ENCODE data around the gene AP4B1.

Gene AP4B1

DNA sequence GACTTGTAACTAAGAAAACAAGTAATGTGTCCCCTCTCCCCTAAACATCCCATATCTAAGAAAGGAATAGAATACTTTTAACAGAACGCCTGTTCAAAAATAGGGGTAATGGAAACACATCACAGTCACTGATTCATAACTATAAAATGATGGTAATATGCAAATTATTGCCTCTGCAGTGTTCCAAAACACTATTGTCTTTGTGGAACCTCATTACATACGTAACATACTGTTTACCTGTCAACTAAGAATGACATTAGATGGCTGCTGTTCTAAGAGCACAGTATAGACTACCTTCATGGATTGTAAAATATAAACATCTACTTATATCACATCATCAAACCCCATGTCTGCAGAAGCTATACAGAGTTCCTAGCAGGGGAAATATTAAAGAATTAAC is 13.8 kb downstream of the AP4B1 start:
- in situ Hi-C loops (cut with HindIII; ENCODE audit: low sequenced_read_pairs): no loop called here
- no peak for DNase-seq (ENCODE audit: low read depth)
- TF ChIP-seq, protein P1, sequence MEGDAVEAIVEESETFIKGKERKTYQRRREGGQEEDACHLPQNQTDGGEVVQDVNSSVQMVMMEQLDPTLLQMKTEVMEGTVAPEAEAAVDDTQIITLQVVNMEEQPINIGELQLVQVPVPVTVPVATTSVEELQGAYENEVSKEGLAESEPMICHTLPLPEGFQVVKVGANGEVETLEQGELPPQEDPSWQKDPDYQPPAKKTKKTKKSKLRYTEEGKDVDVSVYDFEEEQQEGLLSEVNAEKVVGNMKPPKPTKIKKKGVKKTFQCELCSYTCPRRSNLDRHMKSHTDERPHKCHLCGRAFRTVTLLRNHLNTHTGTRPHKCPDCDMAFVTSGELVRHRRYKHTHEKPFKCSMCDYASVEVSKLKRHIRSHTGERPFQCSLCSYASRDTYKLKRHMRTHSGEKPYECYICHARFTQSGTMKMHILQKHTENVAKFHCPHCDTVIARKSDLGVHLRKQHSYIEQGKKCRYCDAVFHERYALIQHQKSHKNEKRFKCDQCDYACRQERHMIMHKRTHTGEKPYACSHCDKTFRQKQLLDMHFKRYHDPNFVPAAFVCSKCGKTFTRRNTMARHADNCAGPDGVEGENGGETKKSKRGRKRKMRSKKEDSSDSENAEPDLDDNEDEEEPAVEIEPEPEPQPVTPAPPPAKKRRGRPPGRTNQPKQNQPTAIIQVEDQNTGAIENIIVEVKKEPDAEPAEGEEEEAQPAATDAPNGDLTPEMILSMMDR (IDR thresholded peaks at IDR 0.05; ENCODE audit: low read depth, low read length, missing control alignments): no peak
- H3K4me3 ChIP-seq (ENCODE audit: low read depth, low read length): no peak overlapping the region

DNA sequence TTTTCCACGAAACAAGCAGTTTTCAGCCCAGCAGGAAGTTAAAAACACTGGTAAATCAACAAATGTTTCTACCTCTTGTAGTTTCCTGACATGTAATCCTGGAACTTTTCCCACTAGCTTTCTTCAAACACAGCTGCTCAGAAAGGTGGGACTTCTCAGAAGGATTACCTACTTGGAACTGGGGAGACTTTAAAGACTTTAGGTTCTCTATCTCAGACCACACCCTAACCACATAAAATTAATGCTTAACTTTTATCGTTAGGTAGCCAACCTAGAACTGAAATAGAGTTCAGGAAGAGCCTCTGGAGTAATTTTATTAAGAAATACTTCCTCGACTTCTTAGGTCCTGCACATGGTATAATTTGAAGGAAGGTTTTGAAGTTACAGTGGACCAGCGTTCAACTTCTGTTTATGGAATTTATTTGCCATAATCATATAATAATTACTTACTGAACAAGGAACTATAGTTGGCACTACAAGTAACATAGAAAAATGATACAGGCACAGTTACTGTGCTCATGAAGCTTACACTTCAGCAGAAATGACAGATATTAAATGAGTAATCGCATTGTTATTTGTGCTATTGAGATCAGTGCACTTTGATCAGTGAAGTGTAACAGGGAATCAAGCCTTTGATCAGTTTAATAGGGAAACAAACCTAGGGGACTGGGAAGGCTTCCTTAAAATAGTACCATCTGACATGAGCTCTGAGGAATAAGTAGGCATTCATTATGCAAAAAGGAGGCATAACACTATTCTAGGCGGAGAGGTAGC is 17.0 kb downstream of the AP4B1 start, which contains the start of gene BCL2L15:
Gene BCL2L15, minus strand, starts transcription at position 180 of the 774 bp plus-strand sequence. CDS start 206 bp downstream, outside the sequence.
- in situ Hi-C loops (cut with HindIII; ENCODE audit: low sequenced_read_pairs): no loop called here
- H3K4me3 ChIP-seq (ENCODE audit: low read depth, low read length): no peak within 1 kb of the TSS
- no peak for DNase-seq (ENCODE audit: low read depth)
- TF ChIP-seq, protein P1 (IDR thresholded peaks at IDR 0.05; ENCODE audit: low read depth, low read length, missing control alignments): no peak

DNA sequence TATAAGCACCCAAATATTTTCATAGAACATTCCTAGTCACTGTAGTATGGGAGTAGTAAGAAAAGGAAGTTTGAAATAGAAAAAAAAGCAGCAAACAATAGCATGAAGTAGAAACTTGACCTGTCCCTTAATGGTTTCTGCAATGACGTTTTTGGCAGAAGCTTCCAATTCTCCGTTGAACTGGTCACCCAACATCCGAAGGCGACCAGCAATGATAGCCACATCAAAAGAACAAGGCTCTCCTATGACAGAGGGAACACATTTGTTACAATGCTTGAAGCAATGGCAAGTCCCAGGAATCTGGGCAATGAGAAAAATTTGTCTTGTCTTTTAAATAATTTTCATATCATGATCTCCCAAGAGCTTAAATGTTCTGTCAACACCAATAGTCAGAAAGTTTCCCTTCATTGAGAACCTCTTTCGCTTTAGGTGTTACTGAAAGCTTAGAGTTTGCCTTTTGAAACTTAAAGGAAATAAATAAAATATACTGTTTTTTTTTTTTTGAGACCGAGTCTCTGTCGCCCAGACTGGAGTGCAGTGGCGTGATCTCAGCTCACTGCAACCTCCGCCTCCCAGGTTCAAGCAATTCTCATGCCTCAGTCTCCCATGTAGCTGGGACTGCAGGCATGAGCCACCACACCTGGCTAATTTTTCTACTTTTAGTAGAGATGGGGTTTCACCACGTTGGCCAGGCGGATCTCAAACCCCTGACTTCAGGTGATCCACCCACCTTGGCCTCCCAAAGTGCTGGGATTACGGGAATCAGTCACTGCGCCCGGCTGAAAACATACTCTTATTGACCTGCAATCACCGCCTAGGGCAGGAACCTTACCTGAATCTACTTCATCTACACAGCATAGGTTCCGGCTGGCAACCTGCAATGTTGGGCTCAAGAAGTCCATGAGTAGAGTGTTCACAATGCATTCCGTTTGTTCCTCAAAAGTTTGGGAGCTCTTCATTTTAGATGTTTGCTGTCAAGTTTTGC is 17.9 kb downstream of the AP4B1 start:
- in situ Hi-C loops (cut with HindIII; ENCODE audit: low sequenced_read_pairs): no loop called here
- H3K4me3 ChIP-seq (ENCODE audit: low read depth, low read length): no peak overlapping the region
- no peak for DNase-seq (ENCODE audit: low read depth)
- TF ChIP-seq, protein P1 (IDR thresholded peaks at IDR 0.05; ENCODE audit: low read depth, low read length, missing control alignments): no peak

DNA sequence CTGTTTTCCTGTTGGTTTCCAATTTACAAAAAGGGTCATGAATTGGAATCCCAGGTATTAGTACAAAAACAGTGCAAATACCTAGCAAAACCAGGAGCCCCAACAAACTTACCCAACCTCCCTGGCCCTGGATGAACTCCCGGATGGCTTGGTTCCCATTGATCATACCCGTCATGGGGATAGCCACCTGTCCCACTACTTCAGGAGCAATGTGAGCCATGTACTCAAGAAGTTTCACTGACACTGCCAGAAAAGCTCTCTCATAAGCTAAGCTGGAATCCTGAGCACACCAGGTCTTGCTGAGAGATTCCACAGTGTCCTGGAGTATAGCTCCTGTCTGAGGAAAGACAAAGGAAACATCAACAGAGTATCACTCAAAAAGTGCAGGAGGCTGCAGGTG is 22.9 kb downstream of the AP4B1 start:
- in situ Hi-C loops (cut with HindIII; ENCODE audit: low sequenced_read_pairs): no loop called here
- DNase-seq (ENCODE audit: low read depth): no peak
- TF ChIP-seq, protein P1 (IDR thresholded peaks at IDR 0.05; ENCODE audit: low read depth, low read length, missing control alignments): no peak
- no peak overlapping the region for H3K4me3 ChIP-seq (ENCODE audit: low read depth, low read length)

DNA sequence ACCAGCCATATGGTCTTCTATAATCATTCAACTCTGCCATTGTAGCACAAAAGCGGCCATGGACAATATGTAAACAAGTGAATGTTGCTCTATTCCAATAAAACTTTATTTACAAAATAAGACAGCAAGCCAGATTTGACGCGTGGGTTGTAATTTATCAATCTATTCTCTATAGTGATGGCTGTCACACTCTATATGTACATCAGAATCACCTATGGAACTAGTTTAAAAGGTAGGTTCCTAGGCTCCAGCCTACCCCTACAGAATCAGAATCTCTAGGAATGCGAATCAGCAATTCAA is 24.9 kb downstream of the AP4B1 start:
- DNase-seq (ENCODE audit: low read depth): no peak
- TF ChIP-seq, protein P1 (IDR thresholded peaks at IDR 0.05; ENCODE audit: low read depth, low read length, missing control alignments): no peak

DNA sequence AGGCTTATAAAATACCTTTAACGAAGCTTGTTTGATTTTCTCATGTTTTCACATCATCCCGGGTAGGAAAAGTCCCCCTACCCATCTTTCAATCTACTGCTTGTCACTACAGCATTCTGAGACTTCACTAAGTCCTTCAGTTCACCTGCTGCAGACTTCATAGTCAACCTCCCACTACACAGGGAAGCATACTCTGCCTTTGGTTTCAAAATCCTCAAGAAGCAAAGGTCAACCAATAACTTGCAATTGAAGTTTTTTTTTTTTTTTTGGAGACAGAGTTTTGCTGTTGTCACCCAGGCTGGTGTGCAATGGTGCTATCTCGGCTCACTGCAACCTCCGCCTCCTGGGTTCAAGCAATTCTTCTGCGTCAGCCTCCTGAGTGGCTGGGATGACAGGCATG is 28.4 kb downstream of the AP4B1 start:
- no peak overlapping the region for H3K4me3 ChIP-seq (ENCODE audit: low read depth, low read length)
- DNase-seq (ENCODE audit: low read depth): no peak
- TF ChIP-seq, protein P1 (IDR thresholded peaks at IDR 0.05; ENCODE audit: low read depth, low read length, missing control alignments): no peak
- in situ Hi-C loops (cut with HindIII; ENCODE audit: low sequenced_read_pairs): no loop called here

More for the DNA sequence above, 24.9 kb downstream of the AP4B1 start:
- no peak overlapping the region for H3K4me3 ChIP-seq (ENCODE audit: low read depth, low read length)
- in situ Hi-C loops (cut with HindIII; ENCODE audit: low sequenced_read_pairs): no loop called here
